NK-92 (cell line): Measurements from ENCODE around the gene RPS6KL1.

ENCODE experiments used
- DNase-seq: peaks from one replicate; lab custom pipeline; 2025; ENCODE audit not compliant: unreplicated experiment; lab: John Stamatoyannopoulos, UW

The RPS6KL1 gene

DNA sequence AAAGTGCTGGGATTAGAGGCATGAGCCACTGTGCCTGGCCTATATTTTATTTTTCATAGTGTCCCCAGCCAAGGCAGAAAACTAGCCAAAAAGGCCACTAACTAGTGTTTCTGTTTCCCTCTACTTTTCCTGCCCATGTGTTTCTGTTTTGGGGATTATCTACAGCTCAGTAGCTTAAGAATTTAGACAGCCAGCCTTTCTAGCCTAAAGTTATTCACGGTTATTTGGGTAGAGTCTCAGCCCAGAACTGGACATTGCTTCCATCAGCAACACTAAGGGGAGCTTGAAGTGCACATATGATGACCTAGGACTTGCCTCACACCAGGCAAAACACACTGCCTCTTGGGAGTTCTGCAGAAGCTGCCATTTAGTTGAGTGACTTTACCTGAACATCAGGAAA, 65.0 kb downstream of the RPS6KL1 start:
- DNase-seq: no peak

DNA sequence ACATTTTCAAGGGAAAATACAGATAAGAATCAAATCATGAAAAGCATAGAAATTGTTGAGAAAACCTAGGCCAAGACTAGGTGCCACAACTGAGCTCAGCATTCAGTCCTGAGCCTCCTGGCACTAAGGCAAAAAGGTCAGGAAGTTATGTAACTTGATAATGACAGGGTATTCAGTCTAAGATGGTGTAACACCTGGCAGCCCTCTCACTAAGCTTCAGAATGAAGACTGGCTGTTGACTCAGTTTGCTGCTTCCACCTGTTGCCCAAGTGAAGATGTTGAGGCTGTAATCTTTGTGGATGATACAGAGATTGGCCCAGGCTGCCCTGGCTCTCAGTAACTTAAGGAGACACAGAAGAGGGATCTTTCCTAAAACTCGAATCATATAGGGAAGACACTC, 66.7 kb downstream of the RPS6KL1 start:
- no peak for DNase-seq

DNA sequence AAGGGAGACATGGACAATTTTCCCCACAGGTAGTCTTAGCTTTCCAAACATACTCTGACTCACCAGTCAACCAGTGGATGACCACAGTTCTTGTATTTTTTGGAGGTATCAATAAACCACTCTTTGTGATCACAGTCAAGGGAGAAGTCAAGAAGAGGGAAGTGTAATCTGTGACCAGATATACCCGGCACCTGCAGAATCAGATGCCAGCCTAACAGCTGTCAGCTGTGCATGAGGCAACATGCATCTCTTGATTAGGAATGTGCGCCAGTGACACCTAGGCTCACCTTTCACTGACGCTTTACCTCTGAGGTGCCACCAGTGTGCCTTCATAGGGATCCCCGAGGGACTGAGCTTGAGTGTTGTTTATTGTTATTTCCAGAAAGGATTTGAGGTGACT, 67.1 kb downstream of the RPS6KL1 start:
- DNase-seq: no peak

DNA sequence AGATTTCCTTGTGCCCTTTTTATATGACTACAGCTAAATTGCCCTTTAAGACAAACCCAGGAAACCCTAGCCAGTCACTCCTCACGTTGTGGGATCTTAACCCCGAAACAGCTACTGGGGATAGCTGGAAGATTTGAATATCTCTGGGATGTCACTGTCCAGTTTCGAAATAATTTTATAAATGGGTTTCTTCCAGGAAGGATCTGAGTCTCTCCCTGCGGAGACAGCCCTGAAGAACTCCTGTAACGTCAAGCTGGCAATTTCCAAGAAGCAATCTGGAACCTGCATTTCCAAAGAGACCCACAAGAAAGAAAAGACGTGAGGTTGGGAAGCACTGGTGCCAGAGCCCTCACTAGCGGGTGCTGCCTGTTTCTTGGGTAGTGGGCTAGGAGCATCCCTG, 68.0 kb downstream of the RPS6KL1 start:
- DNase-seq: no peak
